H1 (cell line): ENCODE data around the gene UBN2. TPM values are rescaled to one million over a fixed set of nuclear protein-coding genes. Genes with fewer than 3 reads are reported as not detected.

Experiments used
- polyA plus RNA-seq, 7 experiments: library from polyadenylated mRNA; depleted of rRNA in 3 of 7; stranded (reverse) in 5 of 7; unstranded in 2 of 7; fragments of >200 nt in 5 of 7; fragments of 200-250 nt in 2 of 7; gene quantifications; 1 replicate in 5 of 7; 2 replicates in 1 of 7; 4 replicates in 1 of 7; pipeline versions ENCODE4 v1.2.1 to v1.2.3, GENCODE V29; 2011 to 2013; ENCODE audit warnings: missing spikeins in 2 of 7, mixed read lengths in 2 of 7
- small RNA-seq: library from polyadenylated mRNA; stranded (forward); fragments of <200 nt; extraction: miRNeasy Mini kit (QIAGEN cat#:217004); gene quantifications from one replicate; pipeline ENCODE3, GENCODE V24; 2013; ENCODE audit not compliant: insufficient read depth
- total RNA-seq: library from RNA; stranded (reverse); fragmentation: NEBNext Ultra II Directional; extraction: Animal tissue kit (Norgen Biotek cat#: 25700); gene quantifications from 2 replicates; pipeline ENCODE4 v1.2.1, GENCODE V29; 2021

Gene UBN2
- total and polyA plus RNA-seq, 2 of the 8 experiments (the other 6 are each of a cell fraction or from before 2014, with no cell fraction given): 4.1 to 39.6 TPM

Small RNA genes within 50 kb of the gene (small RNA-seq; reads per million reads assigned to genes)
- gene AC009220.1: not detected
- not detected for gene RNU6-206P

Other genes starting within 250 kb of the UBN2 start
- 17.3 and 17.6 TPM in 2 replicates for gene KIAA1549, start 249.8 kb upstream of the UBN2 start, total RNA-seq
- gene KIAA1549, start 249.8 kb upstream of the UBN2 start, polyA plus RNA-seq (2011; rRNA removed): 6.5 and 10.2 TPM in 2 replicates
- gene ZC3HAV1L, start 195.2 kb upstream of the UBN2 start, total RNA-seq: 7.0 and 7.1 TPM in 2 replicates
- gene ZC3HAV1L, start 195.2 kb upstream of the UBN2 start, polyA plus RNA-seq (2011; rRNA removed): 5.2 and 7.1 TPM in 2 replicates
- 43.4 and 44.3 TPM in 2 replicates for gene ZC3HAV1, start 121.5 kb upstream of the UBN2 start, total RNA-seq
- 15.6 and 22.5 TPM in 2 replicates for gene ZC3HAV1, start 121.5 kb upstream of the UBN2 start, polyA plus RNA-seq (2011; rRNA removed)
- 13.6 and 15.8 TPM in 2 replicates for gene FMC1, start 110.1 kb downstream of the UBN2 start, total RNA-seq
- gene FMC1, start 110.1 kb downstream of the UBN2 start, polyA plus RNA-seq (2011; rRNA removed): 23.3 and 28.4 TPM in 2 replicates
- 64.1 and 67.8 TPM in 2 replicates for gene LUC7L2, start 128.7 kb downstream of the UBN2 start, total RNA-seq
- gene LUC7L2, start 128.7 kb downstream of the UBN2 start, polyA plus RNA-seq (2011; rRNA removed): 22.9 and 37.3 TPM in 2 replicates